GM18517 (cell line): ENCODE data around the gene SLCO3A1.
A peak's percentile ranks its signal among the peaks of the same experiment; 100 is the strongest.

Source experiments
- ATAC-seq: cut with Tn5 transposase; IDR thresholded peaks from one replicate; pipeline ENCODE4 v1.9.1; 2021; ENCODE audit warnings: mild to moderate bottlenecking, moderate library complexity; ENCODE audit not compliant: unreplicated experiment

Gene SLCO3A1

GRCh38 chr15:92152983-92153382 is 299.5 kb downstream of the SLCO3A1 start:
- no peak for ATAC-seq

GRCh38 chr15:92153620-92154019 is 300.1 kb downstream of the SLCO3A1 start:
- no peak for ATAC-seq

GRCh38 chr15:92155934-92156333 is 302.4 kb downstream of the SLCO3A1 start:
- ATAC-seq = no peak

GRCh38 chr15:92157666-92158298 is 304.3 kb downstream of the SLCO3A1 start:
- no peak for ATAC-seq

GRCh38 chr15:92158426-92158825 is 304.9 kb downstream of the SLCO3A1 start:
- no peak for ATAC-seq

- no peak for ATAC-seq
These were observed 306.0 kb downstream of the SLCO3A1 start for GRCh38 chr15:92159481-92159880.

- ATAC-seq = no peak
These were observed 306.7 kb downstream of the SLCO3A1 start for GRCh38 chr15:92159906-92160841.

- peak; percentile 99 for ATAC-seq
These were observed 307.6 kb downstream of the SLCO3A1 start for GRCh38 chr15:92161039-92161670.

- ATAC-seq = no peak
These were observed 309.1 kb downstream of the SLCO3A1 start for GRCh38 chr15:92162657-92163056.

- no peak for ATAC-seq
These were observed 310.1 kb downstream of the SLCO3A1 start for GRCh38 chr15:92163641-92164040.

GRCh38 chr15:92164327-92165000 is 311.0 kb downstream of the SLCO3A1 start:
- ATAC-seq = no peak

GRCh38 chr15:92165001-92165346 is 311.5 kb downstream of the SLCO3A1 start:
- ATAC-seq = no peak

GRCh38 chr15:92166029-92166428 is 312.5 kb downstream of the SLCO3A1 start:
- ATAC-seq = no peak

- no peak for ATAC-seq
These were observed 313.4 kb downstream of the SLCO3A1 start for GRCh38 chr15:92166751-92167405.

- ATAC-seq = no peak
These were observed 313.9 kb downstream of the SLCO3A1 start for GRCh38 chr15:92167451-92167850.

GRCh38 chr15:92168066-92168683 is 314.7 kb downstream of the SLCO3A1 start:
- no peak for ATAC-seq

- ATAC-seq = no peak
These were observed 317.4 kb downstream of the SLCO3A1 start for GRCh38 chr15:92170897-92171296.

- no peak for ATAC-seq
These were observed 325.4 kb downstream of the SLCO3A1 start for GRCh38 chr15:92178911-92179310.

GRCh38 chr15:92184142-92184541 is 330.6 kb downstream of the SLCO3A1 start:
- no peak for ATAC-seq

- ATAC-seq = no peak
These were observed 331.2 kb downstream of the SLCO3A1 start for GRCh38 chr15:92184679-92185230.
